ENCODE results near the gene GRM7. TPM values are rescaled to one million over a fixed set of nuclear protein-coding genes. Genes with fewer than 3 reads are reported as not detected.

Gene GRM7
- total RNA-seq, 1 donor from 2014 or later, result 9.9 TPM

DNA sequence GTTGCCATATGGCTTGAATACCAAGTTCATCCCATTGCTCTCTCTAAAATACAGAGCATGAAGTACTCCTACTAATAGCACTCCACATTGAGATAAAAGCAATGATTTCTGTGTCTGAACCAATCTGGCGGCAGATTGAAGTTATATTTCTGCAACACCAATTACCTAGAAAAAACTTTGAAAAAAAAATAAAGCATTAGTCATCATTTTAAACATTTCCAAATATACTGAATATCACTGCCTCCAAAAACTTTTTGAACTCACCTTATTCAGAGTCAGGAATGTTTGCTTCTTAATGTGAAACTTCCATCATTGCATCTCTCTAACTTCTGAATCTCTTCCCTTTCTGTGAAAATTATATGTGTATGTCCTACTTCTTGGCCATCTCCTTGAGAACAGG, 540.5 kb downstream of the GRM7 start:
- TF ChIP-seq, protein P1, sequence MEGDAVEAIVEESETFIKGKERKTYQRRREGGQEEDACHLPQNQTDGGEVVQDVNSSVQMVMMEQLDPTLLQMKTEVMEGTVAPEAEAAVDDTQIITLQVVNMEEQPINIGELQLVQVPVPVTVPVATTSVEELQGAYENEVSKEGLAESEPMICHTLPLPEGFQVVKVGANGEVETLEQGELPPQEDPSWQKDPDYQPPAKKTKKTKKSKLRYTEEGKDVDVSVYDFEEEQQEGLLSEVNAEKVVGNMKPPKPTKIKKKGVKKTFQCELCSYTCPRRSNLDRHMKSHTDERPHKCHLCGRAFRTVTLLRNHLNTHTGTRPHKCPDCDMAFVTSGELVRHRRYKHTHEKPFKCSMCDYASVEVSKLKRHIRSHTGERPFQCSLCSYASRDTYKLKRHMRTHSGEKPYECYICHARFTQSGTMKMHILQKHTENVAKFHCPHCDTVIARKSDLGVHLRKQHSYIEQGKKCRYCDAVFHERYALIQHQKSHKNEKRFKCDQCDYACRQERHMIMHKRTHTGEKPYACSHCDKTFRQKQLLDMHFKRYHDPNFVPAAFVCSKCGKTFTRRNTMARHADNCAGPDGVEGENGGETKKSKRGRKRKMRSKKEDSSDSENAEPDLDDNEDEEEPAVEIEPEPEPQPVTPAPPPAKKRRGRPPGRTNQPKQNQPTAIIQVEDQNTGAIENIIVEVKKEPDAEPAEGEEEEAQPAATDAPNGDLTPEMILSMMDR (conservative IDR thresholded peaks at IDR 0.05), result no peak
- Mint-ChIP-seq H3K9me3 (no peaks in the 10 kb centered on the region), H3K27ac (no peak overlapping the region), H3K4me3 (no peak overlapping the region), H3K4me1 (ENCODE audit: unreplicated experiment) (no peaks in the 10 kb centered on the region), H3K27me3 (no peaks in the 10 kb centered on the region), H3K36me3 (no peaks in the 10 kb centered on the region)
- DNase-seq (ENCODE audit: extremely low spot score, unreplicated experiment), result no peak

DNA sequence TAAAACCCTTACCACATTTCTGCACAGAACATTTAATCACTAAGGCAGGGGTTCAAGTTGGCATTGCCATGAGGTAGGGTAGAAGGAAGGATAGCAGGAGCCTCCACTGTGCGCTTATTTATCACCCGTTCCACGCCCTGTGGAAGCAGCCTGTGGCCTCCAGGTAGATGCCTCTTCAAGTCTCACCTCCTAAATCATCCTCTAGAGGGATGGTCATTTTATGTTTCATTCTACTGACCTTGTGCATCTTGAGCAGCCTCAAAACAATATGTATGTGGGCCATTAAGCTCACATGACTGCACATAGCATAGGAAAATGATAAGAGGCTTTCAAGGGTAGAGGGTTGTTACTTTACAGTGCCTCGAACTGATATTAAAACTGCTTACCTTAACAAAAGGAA, 546.2 kb downstream of the GRM7 start:
- Mint-ChIP-seq H3K27ac (no peak overlapping the region), H3K4me3 (no peak overlapping the region), H3K9me3 (no peaks in the 10 kb centered on the region), H3K4me1 (ENCODE audit: unreplicated experiment) (no peaks in the 10 kb centered on the region), H3K36me3 (no peaks in the 10 kb centered on the region), H3K27me3 (no peaks in the 10 kb centered on the region)
- TF ChIP-seq, protein P1 (conservative IDR thresholded peaks at IDR 0.05), result peak; percentile 51
- no peak for DNase-seq (ENCODE audit: extremely low spot score, unreplicated experiment)

DNA sequence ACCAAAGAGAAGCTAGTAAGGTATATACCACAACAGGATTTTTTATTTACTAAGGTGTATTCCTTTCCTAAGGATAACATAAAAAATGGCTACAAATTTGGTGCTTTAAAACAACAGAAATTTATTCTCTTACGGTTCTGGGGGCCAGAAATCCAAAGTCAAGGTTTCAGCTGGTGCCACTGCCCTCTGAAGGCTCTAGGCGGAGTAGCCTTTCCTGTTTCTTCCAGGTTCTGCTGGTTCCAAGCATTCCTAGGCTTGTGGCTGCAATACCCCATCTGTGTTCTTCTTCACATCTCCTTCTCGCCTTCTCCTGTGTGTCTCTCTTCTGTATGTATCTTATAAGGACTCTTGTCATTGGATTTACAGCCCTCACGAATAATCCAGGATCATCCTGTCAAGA, 549.9 kb downstream of the GRM7 start:
- Mint-ChIP-seq H3K27me3 (peaks cover 1% of the 10 kb centered on the region), H3K27ac (no peak overlapping the region), H3K9me3 (no peaks in the 10 kb centered on the region), H3K36me3 (no peaks in the 10 kb centered on the region), H3K4me1 (ENCODE audit: unreplicated experiment) (no peaks in the 10 kb centered on the region), H3K4me3 (no peak overlapping the region)
- TF ChIP-seq, protein P1 (conservative IDR thresholded peaks at IDR 0.05), result no peak
- no peak for DNase-seq (ENCODE audit: extremely low spot score, unreplicated experiment)

DNA sequence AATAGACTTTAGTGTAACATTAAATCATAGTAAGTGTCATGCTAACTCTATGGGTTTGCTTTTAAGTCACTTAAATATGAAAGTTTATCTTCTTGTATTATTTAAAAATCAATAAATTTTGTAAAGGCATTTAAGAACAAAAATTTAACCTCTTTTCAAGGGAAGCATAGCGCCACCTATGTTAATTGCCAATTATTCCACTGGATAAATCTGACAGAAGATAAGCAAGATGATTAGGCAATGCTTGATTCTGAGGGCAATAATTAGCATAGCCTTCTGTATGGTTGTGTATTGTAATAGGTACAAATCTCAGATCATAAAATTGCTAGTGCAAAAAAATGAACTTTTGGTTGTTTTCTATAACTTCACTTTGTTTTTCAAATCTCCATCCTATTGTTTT, 560.1 kb downstream of the GRM7 start:
- TF ChIP-seq, protein P1 (conservative IDR thresholded peaks at IDR 0.05), result no peak
- H3K9me3 Mint-ChIP-seq, result peaks cover 5% of the 10 kb centered on the region
- no peak overlapping the region for H3K27ac Mint-ChIP-seq
- H3K36me3 Mint-ChIP-seq, result peaks cover 3% of the 10 kb centered on the region
- no peak for DNase-seq (ENCODE audit: extremely low spot score, unreplicated experiment)
- peaks cover 10% of the 10 kb centered on the region for H3K4me1 Mint-ChIP-seq (ENCODE audit: unreplicated experiment)
- peaks cover 4% of the 10 kb centered on the region for H3K27me3 Mint-ChIP-seq
- no peak overlapping the region for H3K4me3 Mint-ChIP-seq

DNA sequence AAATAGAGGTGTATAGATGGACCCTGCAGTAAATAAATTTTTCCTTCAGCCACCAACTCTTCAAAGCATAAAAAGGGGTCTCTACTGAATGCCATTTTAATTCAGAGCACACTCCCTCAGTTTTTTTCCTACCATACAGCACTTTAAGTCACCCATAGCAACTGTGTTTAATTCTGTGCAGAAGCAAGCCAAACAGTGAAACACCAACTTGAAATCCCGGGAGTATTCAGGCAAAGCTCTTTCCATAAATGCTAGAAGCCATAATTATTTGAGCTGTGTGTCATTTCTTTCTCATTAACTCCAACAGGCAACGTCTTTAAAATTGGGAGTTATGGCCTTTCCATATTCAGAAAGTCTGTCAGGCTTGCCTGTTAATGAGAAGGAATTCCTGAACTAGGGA, 562.1 kb downstream of the GRM7 start:
- Mint-ChIP-seq H3K36me3 (peaks cover 3% of the 10 kb centered on the region), H3K4me1 (ENCODE audit: unreplicated experiment) (peaks cover 12% of the 10 kb centered on the region), H3K4me3 (no peak overlapping the region), H3K9me3 (peaks cover 5% of the 10 kb centered on the region), H3K27me3 (peaks cover 4% of the 10 kb centered on the region), H3K27ac (no peak overlapping the region)
- TF ChIP-seq, protein P1 (conservative IDR thresholded peaks at IDR 0.05), result no peak
- no peak for DNase-seq (ENCODE audit: extremely low spot score, unreplicated experiment)

DNA sequence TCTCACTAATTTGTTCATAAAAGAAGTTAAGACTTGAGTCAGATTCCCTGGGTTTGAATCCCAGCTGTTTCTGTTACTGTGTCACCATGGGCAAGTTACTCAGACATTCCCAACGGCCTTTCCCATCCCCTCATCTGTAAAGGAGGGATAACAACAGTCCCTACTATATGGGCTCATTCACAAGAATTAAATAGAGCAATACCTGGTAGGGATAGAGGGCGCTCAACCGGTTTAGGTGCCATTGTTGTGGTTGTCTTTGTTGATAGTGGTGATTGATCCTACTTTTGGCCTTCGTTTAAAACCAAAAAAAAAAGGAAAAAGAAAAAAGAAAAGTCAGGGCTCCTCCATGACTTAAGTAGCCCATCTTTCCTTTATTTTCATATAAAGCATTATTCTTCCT, 563.1 kb downstream of the GRM7 start:
- no peak for DNase-seq (ENCODE audit: extremely low spot score, unreplicated experiment)
- H3K36me3 Mint-ChIP-seq, result no peaks in the 10 kb centered on the region
- peaks cover 5% of the 10 kb centered on the region for H3K9me3 Mint-ChIP-seq
- no peak overlapping the region for H3K27ac Mint-ChIP-seq
- TF ChIP-seq, protein P1 (conservative IDR thresholded peaks at IDR 0.05), result no peak
- no peak overlapping the region for H3K4me3 Mint-ChIP-seq
- peaks cover 16% of the 10 kb centered on the region for H3K4me1 Mint-ChIP-seq (ENCODE audit: unreplicated experiment)
- peaks cover 4% of the 10 kb centered on the region for H3K27me3 Mint-ChIP-seq
